Mesendoderm (in vitro differentiated cells): Measurements from ENCODE around the gene EIF4EBP3.
A peak's percentile ranks its signal among the peaks of the same experiment; 100 is the strongest.

Experiments
- DNase-seq: peaks from one replicate; pipeline ENCODE4 v3.0.0; 2013
- H2AK5ac ChIP-seq: 2 replicates; pipeline ENCODE4 v1.6.1; 2013; ENCODE audit warnings: low read length, inconsistent platforms
- H2BK120ac ChIP-seq: 2 replicates; pipeline ENCODE4 v1.6.1; 2013; ENCODE audit warnings: low read depth, mild to moderate bottlenecking, low read length, moderate library complexity, mixed read lengths
- H2BK15ac ChIP-seq: replicated peaks from 2 replicates; pipeline ENCODE4 v1.6.1; 2013; ENCODE audit warnings: low read depth, mild to moderate bottlenecking, moderate library complexity
- H2BK5ac ChIP-seq: 2 replicates; pipeline ENCODE4 v1.6.1; 2013; ENCODE audit warnings: low read length, inconsistent platforms
- H3K18ac ChIP-seq: 2 replicates; pipeline ENCODE4 v1.6.1; 2013; ENCODE audit warnings: mild to moderate bottlenecking, low read length, mixed read lengths
- H3K23ac ChIP-seq: one replicate; pipeline ENCODE4 v1.6.1; 2013; ENCODE audit warnings: low read length
- H3K27ac ChIP-seq: 2 replicates; pipeline ENCODE4 v1.5.1; 2013; ENCODE audit warnings: low read depth, mild to moderate bottlenecking, inconsistent platforms, low read length, moderate library complexity
- H3K27me3 ChIP-seq: 2 replicates; pipeline ENCODE4 v1.6.1; 2013; ENCODE audit warnings: low read length, control low read depth, mild to moderate bottlenecking, inconsistent platforms; ENCODE audit not compliant: insufficient read depth, poor library complexity
- H3K36me3 ChIP-seq: 2 replicates; pipeline ENCODE4 v1.6.1; 2013; ENCODE audit warnings: low read length, inconsistent platforms; ENCODE audit not compliant: control insufficient read depth, insufficient read depth
- H3K4ac ChIP-seq: one replicate; pipeline ENCODE4 v1.6.1; 2013; ENCODE audit warnings: low read depth, mild to moderate bottlenecking, low read length, moderate library complexity
- H3K4me1 ChIP-seq: 2 replicates; pipeline ENCODE4 v1.6.1; 2013; ENCODE audit warnings: low read depth, low read length, inconsistent platforms; ENCODE audit not compliant: control insufficient read depth
- H3K4me2 ChIP-seq: 2 replicates; pipeline ENCODE4 v1.6.1; 2013; ENCODE audit warnings: low read length
- H3K4me3 ChIP-seq: 2 replicates; pipeline ENCODE4 v1.5.1; 2013; ENCODE audit warnings: mild to moderate bottlenecking, low read length
- H3K56ac ChIP-seq: one replicate; pipeline ENCODE4 v1.6.1; 2013; ENCODE audit warnings: low read length
- H3K79me1 ChIP-seq: 2 replicates; pipeline ENCODE4 v1.6.1; 2013; ENCODE audit warnings: low read length, inconsistent platforms
- H3K79me2 ChIP-seq: 2 replicates; pipeline ENCODE4 v1.6.1; 2013; ENCODE audit warnings: mild to moderate bottlenecking, low read length; ENCODE audit not compliant: control insufficient read depth, insufficient read depth
- H3K9ac ChIP-seq: 2 replicates; pipeline ENCODE4 v1.6.1; 2013; ENCODE audit warnings: low read length, inconsistent platforms
- H4K5ac ChIP-seq: one replicate; pipeline ENCODE4 v1.6.1; 2013; ENCODE audit warnings: low read length
- H4K8ac ChIP-seq: one replicate; pipeline ENCODE4 v1.6.1; 2013; ENCODE audit warnings: low read depth, mild to moderate bottlenecking, control low read depth, low read length, moderate library complexity
- WGBS: extraction: QIAGEN DNeasy Blood & Tissue Kit; methylation state at CpG from one replicate; pipeline ENCODE4 v1.1.7; 2013; ENCODE audit warnings: low lambda C conversion rate, missing lambda C conversion rate; ENCODE audit not compliant: insufficient coverage; ENCODE audit errors: extremely low coverage; 5-methylcytosine and 5-hydroxymethylcytosine counted together

The EIF4EBP3 gene

DNA sequence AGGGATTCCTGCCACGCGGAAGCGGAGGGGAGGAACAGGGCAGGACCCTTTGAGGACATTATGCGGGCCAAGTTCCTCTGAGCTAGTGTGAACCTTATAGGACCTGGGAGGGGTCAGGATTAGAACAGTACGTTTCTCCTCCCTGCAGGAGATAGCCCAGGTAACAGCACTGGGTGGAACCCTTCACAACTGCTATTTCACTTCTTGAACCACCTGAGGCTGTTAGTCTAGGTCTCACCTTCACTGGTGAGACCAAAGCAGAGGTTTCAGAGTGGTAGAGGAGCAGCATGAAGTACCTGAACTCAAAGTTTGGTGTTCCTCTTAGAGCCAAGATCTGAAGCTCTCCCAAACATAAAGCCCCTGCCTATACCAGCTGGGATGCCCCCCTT, 832 bp downstream of the EIF4EBP3 start:
- Histone ChIP-seq H3K4me1 (peaks cover 4% of the 10 kb centered on the region), H3K18ac (peak overlapping the region; percentile 0), H2BK15ac (no peak overlapping the region), H3K4me3 (no peak overlapping the region), H3K9ac (peak overlapping the region; percentile 54), H3K4ac (peak overlapping the region; percentile 6), H3K27me3 (no peaks in the 10 kb centered on the region), H2AK5ac (peak overlapping the region; percentile 33), H3K79me1 (peaks cover 3% of the 10 kb centered on the region), H4K8ac (no peak overlapping the region), H3K56ac (peak overlapping the region; percentile 85), H3K4me2 (peak overlapping the region; percentile 63), H3K23ac (no peak overlapping the region), H3K36me3 (peaks cover 4% of the 10 kb centered on the region), H2BK5ac (peak overlapping the region; percentile 11), H3K79me2 (peaks cover under 1% of the 10 kb centered on the region), H2BK120ac (no peak overlapping the region), H3K27ac (peak overlapping the region; percentile 41), H4K5ac (no peak overlapping the region)
- no peak for DNase-seq
- no CpG with 5 or more reads among the region's 5 CpGs for WGBS

DNA sequence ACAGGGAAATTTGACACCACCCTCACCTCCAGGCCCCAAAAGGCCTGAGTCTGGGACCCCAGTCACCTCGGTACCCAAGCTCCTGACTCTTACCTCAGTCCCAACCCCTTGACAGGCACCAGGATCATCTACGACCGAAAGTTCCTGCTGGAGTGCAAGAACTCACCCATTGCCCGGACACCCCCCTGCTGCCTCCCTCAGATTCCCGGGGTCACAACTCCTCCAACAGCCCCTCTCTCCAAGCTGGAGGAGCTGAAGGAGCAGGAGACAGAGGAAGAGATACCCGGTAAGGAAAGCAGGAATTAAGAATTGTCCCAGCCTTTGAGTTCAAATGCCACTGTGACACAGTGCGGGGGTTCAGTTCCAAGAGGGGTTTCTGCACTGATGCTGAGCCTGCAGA, 1.3 kb downstream of the EIF4EBP3 start:
- Histone ChIP-seq H3K79me1 (peaks cover 5% of the 10 kb centered on the region), H3K36me3 (peaks cover 4% of the 10 kb centered on the region), H3K27me3 (no peaks in the 10 kb centered on the region), H2BK15ac (no peak overlapping the region), H3K27ac (no peak overlapping the region), H2BK5ac (no peak overlapping the region), H3K23ac (no peak overlapping the region), H3K79me2 (peaks cover 3% of the 10 kb centered on the region), H3K4me2 (no peak overlapping the region), H4K8ac (no peak overlapping the region), H3K9ac (peak overlapping the region; percentile 54), H2BK120ac (no peak overlapping the region), H3K18ac (no peak overlapping the region), H3K56ac (no peak overlapping the region), H4K5ac (no peak overlapping the region), H2AK5ac (no peak overlapping the region), H3K4me1 (peaks cover 4% of the 10 kb centered on the region), H3K4me3 (no peak overlapping the region), H3K4ac (no peak overlapping the region)
- no peak for DNase-seq
- WGBS = no CpG with 5 or more reads among the region's 7 CpGs

- Histone ChIP-seq H4K8ac (no peak overlapping the region), H3K4me2 (no peak overlapping the region), H2AK5ac (no peak overlapping the region), H2BK120ac (no peak overlapping the region), H3K4me1 (peaks cover 4% of the 10 kb centered on the region), H3K23ac (no peak overlapping the region), H3K56ac (no peak overlapping the region), H3K27me3 (no peaks in the 10 kb centered on the region), H3K79me1 (peaks cover 10% of the 10 kb centered on the region), H3K27ac (no peak overlapping the region), H3K36me3 (peaks cover 4% of the 10 kb centered on the region), H4K5ac (no peak overlapping the region), H2BK15ac (no peak overlapping the region), H3K4ac (no peak overlapping the region), H3K18ac (no peak overlapping the region), H3K9ac (peak overlapping the region; percentile 21), H3K4me3 (no peak overlapping the region), H3K79me2 (peaks cover 5% of the 10 kb centered on the region), H2BK5ac (no peak overlapping the region)
- DNase-seq = no peak
- WGBS = no CpG with 5 or more reads among the region's 3 CpGs
These were observed 2.0 kb downstream of the EIF4EBP3 start for GRCh38 chr5:140549237-140550144.

- Histone ChIP-seq H3K27ac (no peak overlapping the region), H3K23ac (no peak overlapping the region), H3K18ac (no peak overlapping the region), H3K79me1 (peaks cover 12% of the 10 kb centered on the region), H3K4ac (no peak overlapping the region), H2BK15ac (no peak overlapping the region), H3K27me3 (no peaks in the 10 kb centered on the region), H3K9ac (no peak overlapping the region), H2BK5ac (no peak overlapping the region), H4K8ac (no peak overlapping the region), H2AK5ac (no peak overlapping the region), H4K5ac (no peak overlapping the region), H3K4me1 (peaks cover 4% of the 10 kb centered on the region), H3K4me2 (no peak overlapping the region), H3K36me3 (peaks cover 4% of the 10 kb centered on the region), H3K56ac (no peak overlapping the region), H3K4me3 (no peak overlapping the region), H2BK120ac (no peak overlapping the region), H3K79me2 (peaks cover 9% of the 10 kb centered on the region)
- WGBS = no CpG with 5 or more reads among the region's 11 CpGs
- DNase-seq = no peak
These were observed 3.0 kb downstream of the EIF4EBP3 start for GRCh38 chr5:140550147-140551079.

GRCh38 chr5:140551872-140552271, 4.4 kb downstream of the EIF4EBP3 start:
- Histone ChIP-seq H3K79me2 (peaks cover 21% of the 10 kb centered on the region), H3K27me3 (no peaks in the 10 kb centered on the region), H2BK5ac (no peak overlapping the region), H3K4me3 (no peak overlapping the region), H4K5ac (no peak overlapping the region), H3K9ac (no peak overlapping the region), H2BK15ac (no peak overlapping the region), H3K4me2 (no peak overlapping the region), H2AK5ac (no peak overlapping the region), H3K27ac (no peak overlapping the region), H3K23ac (no peak overlapping the region), H4K8ac (no peak overlapping the region), H3K79me1 (peaks cover 17% of the 10 kb centered on the region), H2BK120ac (no peak overlapping the region), H3K4ac (no peak overlapping the region), H3K36me3 (peaks cover 4% of the 10 kb centered on the region), H3K4me1 (peaks cover 4% of the 10 kb centered on the region), H3K56ac (no peak overlapping the region), H3K18ac (no peak overlapping the region)
- DNase-seq = no peak
- WGBS = no CpG with 5 or more reads among the region's 4 CpGs
